Upper lobe of left lung (tissue), 6 donors: ENCODE results near the gene WDFY3. TPM values are rescaled to one million over a fixed set of nuclear protein-coding genes. Genes with fewer than 3 reads are reported as not detected.
"Not testable (repeated sequence)": the region's sequence is repeated elsewhere in the genome, so short reads cannot be mapped to it uniquely, and the experiment has no call there.

Experiments used
- ATAC-seq, 2 donors: fragments of 200-7000 bp; cut with Tn5 transposase; one replicate each; pipeline ENCODE4 v1.9.1; 2022; ENCODE audit warnings: mild to moderate bottlenecking in 2 of 2, moderate library complexity in 2 of 2; ENCODE audit not compliant: low FRiP score in 2 of 2
- DNase-seq, 2 donors: peaks; one replicate each; pipeline ENCODE4 v3.0.0-alpha.2; 2019 to 2020
- H3K27ac ChIP-seq, 4 donors: fragments of 200-600 bp; sonication (generic); one replicate each; pipeline ENCODE4 v1.5.1; 2016 to 2019
- H3K27me3 ChIP-seq, 4 donors: fragments of 200-600 bp; sonication (generic); one replicate each; pipeline ENCODE4 v1.5.1; 2017 to 2019
- H3K36me3 ChIP-seq, 4 donors: fragments of 200-600 bp; sonication (generic); one replicate each; pipeline ENCODE4 v1.5.1; 2016 to 2019
- H3K4me1 ChIP-seq, 4 donors: fragments of 200-600 bp; sonication (generic); one replicate each; pipeline ENCODE4 v1.5.1; 2018 to 2019
- H3K4me3 ChIP-seq, 4 donors: fragments of 200-600 bp; sonication (generic); one replicate each; pipeline ENCODE4 v1.5.1; 2017 to 2019; ENCODE audit warnings: mild to moderate bottlenecking in 2 of 4, moderate library complexity in 1 of 4
- H3K9me3 ChIP-seq, 4 donors: fragments of 200-600 bp; sonication (generic); one replicate each; pipeline ENCODE4 v1.5.1; 2018 to 2019
- EP300 ChIP-seq, 4 donors: sonication (generic); formaldehyde crosslinking; IDR thresholded peaks; one replicate each; pipeline ENCODE4 v1.5.1; 2017; ENCODE audit warnings: antibody characterized with exemption in 4 of 4, control low read depth in 2 of 4
- POLR2A ChIP-seq, 4 donors: fragments of 450-650 bp; IDR thresholded peaks; one replicate each; pipeline ENCODE4 v1.5.1; 2016 to 2017; ENCODE audit warnings: antibody characterized with exemption in 4 of 4, mild to moderate bottlenecking in 2 of 4
- POLR2AphosphoS5 ChIP-seq, 2 donors: sonication (generic); formaldehyde crosslinking; IDR thresholded peaks; one replicate each; pipeline ENCODE4 v1.5.1; 2017; ENCODE audit warnings: antibody characterized with exemption in 2 of 2
- WGBS, 2 donors: methylation state at CpG; one replicate each; pipeline ENCODE4 v1.1.5; 2017 to 2018; 5-methylcytosine and 5-hydroxymethylcytosine counted together
- total RNA-seq, 6 donors: library from RNA; depleted of rRNA in 4 of 6; stranded (reverse); fragments of >200 nt in 4 of 6; gene quantifications; one replicate each; pipeline versions ENCODE4 v1.1.0 to v1.2.1, GENCODE V29; 2016 to 2021
- TF ChIP-seq, protein P1 (sequence below), 6 experiments: fragments of 450-650 bp in 4 of 6; fragments of 200-600 bp in 2 of 6; sonication (generic) in 2 of 6; IDR thresholded peaks; one replicate each; pipeline ENCODE4 v1.5.1; 2016 to 2019; ENCODE audit warnings: antibody characterized with exemption in 6 of 6
- donor health status: DM: no; HTN: no; CAD: no; lungs with moderate emphysema.
- donor health status: DM: no; HTN: yes; CAD: no; lungs with severe emphysema.

WDFY3 gene
- total RNA-seq, 6 donors from 2014 or later = 52.0 to 159 (median 103) TPM

- TF ChIP-seq, protein P1, sequence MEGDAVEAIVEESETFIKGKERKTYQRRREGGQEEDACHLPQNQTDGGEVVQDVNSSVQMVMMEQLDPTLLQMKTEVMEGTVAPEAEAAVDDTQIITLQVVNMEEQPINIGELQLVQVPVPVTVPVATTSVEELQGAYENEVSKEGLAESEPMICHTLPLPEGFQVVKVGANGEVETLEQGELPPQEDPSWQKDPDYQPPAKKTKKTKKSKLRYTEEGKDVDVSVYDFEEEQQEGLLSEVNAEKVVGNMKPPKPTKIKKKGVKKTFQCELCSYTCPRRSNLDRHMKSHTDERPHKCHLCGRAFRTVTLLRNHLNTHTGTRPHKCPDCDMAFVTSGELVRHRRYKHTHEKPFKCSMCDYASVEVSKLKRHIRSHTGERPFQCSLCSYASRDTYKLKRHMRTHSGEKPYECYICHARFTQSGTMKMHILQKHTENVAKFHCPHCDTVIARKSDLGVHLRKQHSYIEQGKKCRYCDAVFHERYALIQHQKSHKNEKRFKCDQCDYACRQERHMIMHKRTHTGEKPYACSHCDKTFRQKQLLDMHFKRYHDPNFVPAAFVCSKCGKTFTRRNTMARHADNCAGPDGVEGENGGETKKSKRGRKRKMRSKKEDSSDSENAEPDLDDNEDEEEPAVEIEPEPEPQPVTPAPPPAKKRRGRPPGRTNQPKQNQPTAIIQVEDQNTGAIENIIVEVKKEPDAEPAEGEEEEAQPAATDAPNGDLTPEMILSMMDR (IDR thresholded peaks at IDR 0.05) = no peak
- TF ChIP-seq POLR2AphosphoS5 (IDR thresholded peaks at IDR 0.05) (no peak), EP300 (IDR thresholded peaks at IDR 0.05) (no peak), POLR2A (IDR thresholded peaks at IDR 0.05) (no peak)
- H3K4me1 ChIP-seq = peaks cover 13 to 36% (median 26%) of the 10 kb centered on the region in 4 donors
- no peak overlapping the region for H3K4me3 ChIP-seq
- H3K27ac ChIP-seq = no peak overlapping the region
- ATAC-seq (no peak), DNase-seq (no peak)
- H3K27me3 ChIP-seq = no peaks in the 10 kb centered on the region
- no peaks in the 10 kb centered on the region for H3K9me3 ChIP-seq
- H3K36me3 ChIP-seq = peaks cover 3 to 86% (median 28%) of the 10 kb centered on the region in 4 donors
- 88% methylated on average over 3 of the region's 3 CpGs for WGBS, 2 donors
Observed at GRCh38 chr4:84684361-84684760, 282.1 kb downstream of the WDFY3 start.

DNA sequence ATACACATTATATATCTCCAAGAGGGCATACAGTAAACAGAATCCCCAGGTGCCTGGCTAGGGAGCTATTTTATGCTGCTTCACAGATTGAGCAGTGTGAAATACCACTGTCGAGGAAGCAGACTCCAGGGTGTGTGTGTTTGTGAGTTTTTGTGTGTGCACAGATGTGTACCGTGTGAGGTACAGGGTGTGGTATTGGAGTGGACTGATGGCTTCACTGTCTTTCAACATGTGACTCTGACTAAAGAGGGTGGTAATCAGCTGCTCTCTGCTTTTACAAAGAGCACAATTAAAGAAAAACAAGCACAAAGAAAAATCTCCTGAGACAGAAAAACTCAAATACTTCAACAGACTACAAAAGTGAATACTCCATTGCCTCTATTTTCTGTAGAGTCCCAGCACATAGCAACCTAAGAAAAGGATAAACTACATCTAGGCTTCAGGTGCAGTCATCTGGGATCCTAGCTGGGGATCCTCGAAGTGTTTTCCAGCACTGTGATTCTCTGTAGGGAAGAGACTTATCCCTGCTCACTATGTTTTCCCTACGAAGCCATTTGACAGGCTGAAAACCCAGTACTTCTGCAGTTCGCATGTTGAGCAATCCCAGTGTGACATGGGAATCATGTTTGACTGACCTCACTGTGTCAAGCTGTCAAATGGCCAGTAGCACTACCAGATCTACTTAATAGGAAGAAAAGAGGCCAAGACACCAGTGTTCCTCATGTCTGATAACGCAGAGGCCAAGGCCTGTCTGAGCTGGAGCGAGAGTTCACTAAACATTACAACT, 283.2 kb downstream of the WDFY3 start:
- no peak overlapping the region for H3K4me3 ChIP-seq
- H3K36me3 ChIP-seq = peaks cover 7 to 86% (median 35%) of the 10 kb centered on the region in 4 donors
- H3K27me3 ChIP-seq = no peaks in the 10 kb centered on the region
- ATAC-seq (peak in 1 of 2 donors; percentile 56), DNase-seq (peak in 1 of 2 donors; percentile 51)
- H3K9me3 ChIP-seq = no peaks in the 10 kb centered on the region
- H3K4me1 ChIP-seq = peaks cover 13 to 36% (median 26%) of the 10 kb centered on the region in 4 donors
- H3K27ac ChIP-seq = peak overlapping the region in 1 of 4 donors; percentile 17
- WGBS, 2 donors = 61 to 73% methylated on average over 7 of the region's 7 CpGs
- no peak for TF ChIP-seq EP300 (IDR thresholded peaks at IDR 0.05)
- no peak for TF ChIP-seq POLR2AphosphoS5 (IDR thresholded peaks at IDR 0.05)
- TF ChIP-seq, protein P1 (IDR thresholded peaks at IDR 0.05) = no peak
- TF ChIP-seq POLR2A (IDR thresholded peaks at IDR 0.05) = no peak

DNA sequence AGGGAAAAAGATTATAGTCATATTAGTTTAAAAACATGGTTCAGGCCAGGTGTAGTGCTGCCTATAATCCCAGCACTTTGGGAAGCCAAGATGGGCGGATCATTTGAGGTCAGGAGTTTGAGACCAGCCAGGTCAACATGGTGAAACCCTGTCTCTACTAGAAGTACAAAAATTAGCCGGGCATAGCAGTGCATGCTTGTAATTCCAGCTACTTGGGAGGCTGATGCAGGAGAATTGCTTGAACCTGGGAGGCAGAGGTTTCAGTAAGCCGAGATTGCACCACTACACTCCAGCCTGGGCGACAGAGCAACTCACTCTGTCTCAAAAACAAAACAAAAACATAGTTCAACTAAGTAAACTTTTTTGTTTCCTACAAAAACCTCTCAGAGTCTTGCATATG, 283.8 kb downstream of the WDFY3 start:
- H3K4me3 ChIP-seq, ATAC-seq, DNase-seq, H3K9me3 ChIP-seq, H3K27me3 ChIP-seq: not testable (repeated sequence)
- Histone ChIP-seq H3K27ac (peak overlapping the region in 1 of 4 donors; percentile 17), H3K4me1 (peaks cover 13 to 36% (median 26%) of the 10 kb centered on the region in 4 donors), H3K36me3 (peaks cover 10 to 86% (median 35%) of the 10 kb centered on the region in 4 donors)
- WGBS, 2 donors = 77 to 94% methylated on average over 4 of the region's 4 CpGs

GRCh38 chr4:84681486-84682274, 284.8 kb downstream of the WDFY3 start:
- Histone ChIP-seq H3K27me3 (no peaks in the 10 kb centered on the region), H3K27ac (peak overlapping the region in 1 of 4 donors; percentile 14), H3K4me3 (no peak overlapping the region), H3K9me3 (no peaks in the 10 kb centered on the region), H3K36me3 (peaks cover 16 to 89% (median 41%) of the 10 kb centered on the region in 4 donors), H3K4me1 (peaks cover 13 to 36% (median 26%) of the 10 kb centered on the region in 4 donors)
- 48 to 74% methylated on average over 2 of the region's 2 CpGs for WGBS, 2 donors
- ATAC-seq (peak; percentile 36 to 83), DNase-seq (peak in 1 of 2 donors; percentile 38)
- TF ChIP-seq, protein P1 (IDR thresholded peaks at IDR 0.05) = peak in 1 of 6 experiments; percentile 20
- TF ChIP-seq POLR2A (IDR thresholded peaks at IDR 0.05) (no peak), EP300 (IDR thresholded peaks at IDR 0.05) (no peak), POLR2AphosphoS5 (IDR thresholded peaks at IDR 0.05) (no peak)

DNA sequence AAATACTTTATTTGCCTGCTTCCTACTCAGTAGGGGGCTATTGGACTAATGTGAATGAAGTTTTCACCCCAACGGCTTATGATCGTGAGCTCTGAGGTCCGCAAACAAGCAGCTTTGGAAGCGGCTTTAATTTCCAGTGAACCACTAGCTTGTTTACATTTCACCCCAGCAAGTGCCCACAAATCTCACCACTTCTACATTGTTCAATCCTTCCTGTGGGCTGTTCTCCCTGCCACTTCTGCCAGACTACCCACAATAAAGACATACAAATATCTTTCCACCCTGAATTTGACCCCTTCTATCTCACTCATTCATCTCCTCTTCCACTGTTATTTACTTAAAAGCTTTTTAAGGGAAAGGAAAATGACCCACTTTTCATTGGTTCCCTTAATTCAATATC, 285.5 kb downstream of the WDFY3 start:
- no peak overlapping the region for H3K27ac ChIP-seq
- 56 to 65% methylated on average over 4 of the region's 4 CpGs for WGBS, 2 donors
- no peak overlapping the region for H3K4me3 ChIP-seq
- no peak for ATAC-seq
- H3K36me3 ChIP-seq = peaks cover 16 to 88% (median 39%) of the 10 kb centered on the region in 4 donors
- peaks cover 13 to 36% (median 26%) of the 10 kb centered on the region in 4 donors for H3K4me1 ChIP-seq
- no peaks in the 10 kb centered on the region for H3K27me3 ChIP-seq
- TF ChIP-seq POLR2A (IDR thresholded peaks at IDR 0.05) = no peak
- TF ChIP-seq POLR2AphosphoS5 (IDR thresholded peaks at IDR 0.05) = no peak
- TF ChIP-seq, protein P1 (IDR thresholded peaks at IDR 0.05) = no peak
- no peak for TF ChIP-seq EP300 (IDR thresholded peaks at IDR 0.05)
- no peaks in the 10 kb centered on the region for H3K9me3 ChIP-seq
- no peak for DNase-seq
